VCaP (cell line): ENCODE data around the gene GBP3.
"Not testable (repeated sequence)": the region's sequence is repeated elsewhere in the genome, so short reads cannot be mapped to it uniquely, and the experiment has no call there.

ENCODE experiments used
- H3K27ac ChIP-seq: fragments of 450-650 bp; 2 replicates; pipeline ENCODE4 v1.5.1; 2017
- CTCF ChIP-seq: fragments of 450-650 bp; conservative IDR thresholded peaks from 2 replicates; pipeline ENCODE4 v1.5.1; 2017; ENCODE audit warnings: mild to moderate bottlenecking, moderate library complexity

GBP3 gene

GRCh38 chr1:88980870-88981269 lies 41.8 kb downstream of the GBP3 start:
- TF ChIP-seq CTCF, result no peak
- H3K27ac ChIP-seq, result no peak overlapping the region

DNA sequence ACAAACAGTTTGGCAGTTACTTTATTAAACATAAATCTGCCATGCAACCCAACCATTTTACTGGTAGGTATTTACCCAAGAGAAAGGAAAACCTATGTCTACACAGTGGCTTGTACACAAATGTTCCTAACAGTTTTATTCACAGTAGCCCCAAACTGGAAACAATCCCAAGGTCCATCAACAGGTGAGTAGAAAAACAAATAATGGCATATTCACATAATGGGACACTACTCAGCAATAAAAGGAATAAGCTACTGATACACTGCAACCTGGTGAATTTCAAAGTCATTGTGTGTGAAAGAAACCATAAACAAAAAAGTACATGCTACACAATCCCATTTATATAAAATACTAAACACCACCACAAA lies 42.9 kb downstream of the GBP3 start:
- no peak overlapping the region for H3K27ac ChIP-seq
- no peak for TF ChIP-seq CTCF

DNA sequence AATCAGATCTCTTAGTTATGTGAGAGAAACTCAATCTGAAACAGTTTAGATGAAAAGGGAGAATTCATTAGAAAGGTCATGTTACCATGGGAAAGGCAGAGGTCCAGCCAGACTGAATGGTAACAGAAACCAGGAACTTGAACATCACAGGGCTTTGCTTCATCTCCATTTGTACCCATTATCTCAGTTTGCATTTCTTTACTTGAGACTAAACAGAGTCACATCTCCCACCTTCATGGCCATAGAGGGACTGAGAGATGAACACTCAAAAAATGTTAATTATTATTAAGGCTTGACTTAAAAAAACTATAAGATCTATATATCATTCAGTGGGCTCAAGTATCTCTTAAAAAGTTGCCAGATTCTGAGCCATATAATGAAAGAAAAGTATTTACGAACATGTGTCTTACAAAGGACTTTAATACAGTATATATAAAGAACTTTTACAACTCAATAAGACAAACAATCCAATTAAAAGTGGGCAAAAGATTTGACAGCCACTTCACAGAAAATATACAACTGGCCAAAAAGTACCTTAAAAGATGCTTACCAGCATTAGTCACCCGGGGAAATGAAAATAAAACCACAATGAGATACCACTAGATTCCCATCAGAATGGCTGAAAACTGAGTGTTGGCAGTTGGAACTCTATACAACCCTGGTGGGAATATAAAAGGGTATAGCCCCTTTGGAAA lies 43.5 kb downstream of the GBP3 start:
- H3K27ac ChIP-seq, result no peak overlapping the region
- no peak for TF ChIP-seq CTCF

DNA sequence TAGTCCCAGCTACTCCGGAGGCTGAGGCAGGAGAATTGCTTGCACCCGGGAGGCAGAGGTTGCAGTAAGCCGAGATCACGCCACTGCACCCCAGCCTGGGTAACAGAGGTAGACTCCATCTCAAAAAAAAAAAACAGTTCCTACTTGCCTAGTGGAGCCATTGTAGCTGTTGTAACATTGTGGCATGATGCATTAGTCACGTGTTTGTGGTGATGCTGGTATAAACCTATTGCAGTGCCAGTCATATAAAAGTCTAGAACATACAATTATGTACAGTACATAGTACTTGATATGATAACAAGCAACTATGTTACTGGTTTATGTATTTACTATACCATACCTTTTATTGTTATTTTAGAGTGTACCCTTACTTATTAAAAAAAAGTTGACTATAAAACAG lies 46.4 kb downstream of the GBP3 start:
- TF ChIP-seq CTCF, result no peak
- H3K27ac ChIP-seq, result no peak overlapping the region

DNA sequence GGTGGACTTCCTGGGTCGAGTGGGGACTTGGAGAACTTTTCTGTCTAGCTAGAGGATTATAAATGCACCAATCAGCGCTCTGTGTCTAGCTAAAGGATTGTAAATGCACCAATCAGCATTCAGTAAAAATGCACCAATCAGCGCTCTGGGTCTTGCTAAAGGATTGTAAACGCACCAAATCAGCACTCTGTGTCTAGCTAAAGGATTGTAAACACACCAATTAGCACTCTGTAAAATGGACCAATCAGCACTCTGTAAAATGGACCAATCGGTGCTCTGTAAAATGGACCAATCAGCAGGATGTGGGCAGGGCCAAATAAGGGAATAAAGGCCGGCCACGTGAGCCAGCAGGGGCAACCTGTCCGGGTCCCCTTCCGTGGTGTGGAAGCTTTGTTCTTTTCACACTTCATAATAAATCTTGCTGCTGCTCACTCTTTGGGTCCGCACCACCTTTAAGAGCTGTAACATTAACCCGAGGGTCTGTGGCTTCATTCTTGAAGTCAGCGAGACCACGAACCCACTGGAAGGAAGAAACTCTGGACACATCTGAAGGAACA lies 48.0 kb downstream of the GBP3 start:
- H3K27ac ChIP-seq, result not testable (repeated sequence)

DNA sequence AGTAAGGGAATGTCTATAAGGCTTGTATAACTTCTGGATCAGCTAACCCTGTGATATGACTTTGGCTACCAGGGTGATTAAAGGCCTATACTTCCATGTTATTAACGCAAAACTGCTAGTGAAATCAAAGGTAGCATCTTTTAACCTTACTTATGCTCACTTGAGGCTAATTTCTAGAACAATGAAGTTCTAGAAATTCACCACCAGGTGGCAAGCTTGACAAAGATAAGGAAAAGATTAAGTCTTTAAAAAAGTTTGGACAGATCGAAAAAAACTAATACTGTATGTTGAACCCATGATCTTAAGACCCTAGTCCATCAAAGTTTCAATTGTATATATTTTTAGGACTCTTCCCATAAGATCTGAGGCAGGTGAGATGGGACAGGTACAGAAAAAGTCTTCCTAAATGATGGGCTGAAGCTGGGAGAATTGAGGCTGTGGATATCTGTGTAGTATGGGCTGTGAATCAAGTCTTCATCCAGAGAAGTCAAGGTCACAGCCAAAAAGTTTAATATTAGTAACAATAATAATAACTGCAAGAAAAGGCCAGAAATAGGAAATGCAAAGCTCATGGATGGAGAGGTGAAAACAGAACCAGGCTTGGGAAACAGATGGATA lies 49.0 kb downstream of the GBP3 start:
- peak; percentile 72 for TF ChIP-seq CTCF
- H3K27ac ChIP-seq, result no peak overlapping the region

GRCh38 chr1:88961647-88962275 lies 60.9 kb downstream of the GBP3 start:
- no peak overlapping the region for H3K27ac ChIP-seq
- TF ChIP-seq CTCF, result no peak

- TF ChIP-seq CTCF, result no peak
- no peak overlapping the region for H3K27ac ChIP-seq
Observed at GRCh38 chr1:88961081-88961480, 61.6 kb downstream of the GBP3 start.
